SK-N-SH (cell line): ENCODE results near the gene PPAN. TPM values are rescaled to one million over a fixed set of nuclear protein-coding genes. Genes with fewer than 3 reads are reported as not detected.

Source experiments
- CTCF ChIA-PET: fragments of 300-600, 350-600 bp; formaldehyde crosslinking; extraction: SDS; loops from one replicate; lab custom pipeline; 2021; lab: Yijun Ruan, JAX
- POLR2A ChIA-PET: fragments of 350-600 bp; sonication (Branson Sonifier 250); formaldehyde crosslinking; extraction: SDS; loops from one replicate; lab custom pipeline; 2020; ENCODE audit warnings: antibody characterized with exemption, inconsistent platforms; lab: Yijun Ruan, JAX
- DNase-seq: peaks from one replicate; pipeline ENCODE4 v3.0.0; 2012
- H2AFZ ChIP-seq: fragments of 200-600 bp; sonication (generic); 2 replicates; pipeline ENCODE4 v1.8.1; 2016; ENCODE audit warnings: antibody characterized with exemption, mild to moderate bottlenecking, low read depth
- H3F3A ChIP-seq: fragments of 200-600 bp; sonication (generic); replicated peaks from 2 replicates; pipeline ENCODE3; 2016; ENCODE audit warnings: antibody characterized with exemption, mild to moderate bottlenecking; ENCODE audit not compliant: insufficient read depth
- H3K27ac ChIP-seq, 2 experiments: fragments of 200-500 bp in 1 of 2; fragments of 200-600 bp in 1 of 2; sonication (Bioruptor generic) in 1 of 2; sonication (generic), shearing (Covaris generic) in 1 of 2; 2 replicates each; pipeline versions ENCODE4 v1.5.1 to v1.6.1; 2014 to 2016; ENCODE audit warnings: low read depth in 2 of 2, inconsistent platforms in 1 of 2, low read length in 1 of 2, mild to moderate bottlenecking in 1 of 2, mixed read lengths in 1 of 2
- H3K27me3 ChIP-seq: fragments of 200-600 bp; sonication (generic), shearing (Covaris generic); 2 replicates; pipeline ENCODE4 v1.6.1; 2016; ENCODE audit warnings: mixed run types; ENCODE audit not compliant: insufficient read depth
- H3K36me3 ChIP-seq, 2 experiments: fragments of 200-500 bp in 1 of 2; fragments of 200-600 bp in 1 of 2; sonication (Bioruptor generic) in 1 of 2; sonication (generic) in 1 of 2; replicated peaks in 1 of 2; 2 replicates each; pipeline versions ENCODE3 to v1.5.1; 2014 to 2016; ENCODE audit warnings: low read length in 1 of 2, mild to moderate bottlenecking in 1 of 2; ENCODE audit not compliant: insufficient read depth in 2 of 2, control insufficient read depth in 1 of 2
- H3K4me1 ChIP-seq, 2 experiments: fragments of 200-500 bp in 1 of 2; fragments of 200-600 bp in 1 of 2; sonication (Bioruptor generic) in 1 of 2; sonication (generic), shearing (Covaris generic) in 1 of 2; 2 replicates each; pipeline versions ENCODE4 v1.5.1 to v1.6.1; 2014 to 2016; ENCODE audit warnings: low read depth in 1 of 2, low read length in 1 of 2, mixed run types in 1 of 2; ENCODE audit not compliant: insufficient read depth in 2 of 2, control insufficient read depth in 1 of 2
- H3K4me2 ChIP-seq: fragments of 200-600 bp; sonication (generic), shearing (Covaris generic); 2 replicates; pipeline ENCODE4 v1.6.1; 2017; ENCODE audit warnings: mixed run types
- H3K4me3 ChIP-seq, 2 experiments: fragments of 200-500 bp in 1 of 2; fragments of 200-600 bp in 1 of 2; sonication (Bioruptor generic) in 1 of 2; sonication (generic), shearing (Covaris generic) in 1 of 2; 2 replicates each; pipeline versions ENCODE4 v1.5.1 to v1.8.1; 2014 to 2016; ENCODE audit warnings: low read depth in 2 of 2, inconsistent platforms in 1 of 2, low read length in 1 of 2, mild to moderate bottlenecking in 1 of 2, mixed read lengths in 1 of 2, moderate library complexity in 1 of 2
- H3K79me2 ChIP-seq: fragments of 200-600 bp; sonication (generic); 2 replicates; pipeline ENCODE4 v1.8.1; 2017; ENCODE audit warnings: mild to moderate bottlenecking; ENCODE audit not compliant: insufficient read depth
- H3K9ac ChIP-seq: fragments of 200-600 bp; sonication (generic); 2 replicates; pipeline ENCODE4 v1.6.1; 2017; ENCODE audit warnings: mixed run types
- H3K9me2 ChIP-seq: fragments of 200-600 bp; sonication (generic); 2 replicates; pipeline ENCODE4 v1.6.1; 2017; ENCODE audit warnings: mixed run types
- H3K9me3 ChIP-seq: fragments of 200-600 bp; sonication (generic); 2 replicates; pipeline ENCODE4 v1.6.1; 2017; ENCODE audit warnings: mixed run types, mild to moderate bottlenecking, moderate library complexity
- H4K20me1 ChIP-seq: fragments of 200-600 bp; sonication (generic); 2 replicates; pipeline ENCODE4 v1.6.1; 2017; ENCODE audit warnings: mild to moderate bottlenecking, mixed run types; ENCODE audit not compliant: insufficient read depth
- CHD2 ChIP-seq: fragments of 150-350 bp; IDR thresholded peaks from 2 replicates; pipeline ENCODE4 v1.6.1; 2018; ENCODE audit warnings: low read length; ENCODE audit not compliant: partially characterized antibody
- ELF1 ChIP-seq: IDR thresholded peaks from 2 replicates; pipeline ENCODE4 v1.4.0; 2012
- FOSL2 ChIP-seq: IDR thresholded peaks from 2 replicates; pipeline ENCODE4 v1.4.0; 2012; ENCODE audit warnings: low read depth, mild to moderate bottlenecking, moderate library complexity, borderline replicate concordance
- GATA2 ChIP-seq: sonication (generic); formaldehyde crosslinking; IDR thresholded peaks from 2 replicates; pipeline ENCODE4 v1.5.0; 2020; ENCODE audit warnings: mild to moderate bottlenecking, missing genetic modification reagents
- JUND ChIP-seq: IDR thresholded peaks from 2 replicates; pipeline ENCODE4 v1.4.0; 2012
- MEF2A ChIP-seq: IDR thresholded peaks from 2 replicates; pipeline ENCODE4 v1.4.0; 2012; ENCODE audit warnings: low read depth, borderline replicate concordance
- MXI1 ChIP-seq: IDR thresholded peaks from 2 replicates; pipeline ENCODE4 v1.6.1; 2012; ENCODE audit warnings: mild to moderate bottlenecking, low read depth, low read length, improper control_type of control experiment
- NRF1 ChIP-seq: IDR thresholded peaks from 2 replicates; pipeline ENCODE4 v1.6.1; 2012; ENCODE audit warnings: low read depth, mild to moderate bottlenecking, low read length
- POLR2AphosphoS5 ChIP-seq: IDR thresholded peaks from 2 replicates; pipeline ENCODE4 v1.6.1; 2012; ENCODE audit warnings: low read depth, low read length
- RAD21 ChIP-seq: IDR thresholded peaks from 2 replicates; pipeline ENCODE4 v1.6.1; 2012; ENCODE audit warnings: mild to moderate bottlenecking, low read length
- RXRA ChIP-seq: IDR thresholded peaks from 2 replicates; pipeline ENCODE4 v1.4.0; 2012; ENCODE audit warnings: low read depth, mild to moderate bottlenecking, borderline replicate concordance
- TAF1 ChIP-seq: IDR thresholded peaks from 2 replicates; pipeline ENCODE4 v1.6.1; 2012; ENCODE audit warnings: low read depth, mild to moderate bottlenecking, low read length, moderate library complexity, borderline replicate concordance
- TCF12 ChIP-seq: IDR thresholded peaks from 2 replicates; pipeline ENCODE4 v1.4.0; 2012
- WGBS: methylation state at CpG from one replicate; pipeline ENCODE4 v1.1.6; 2017; ENCODE audit warnings: low lambda C conversion rate; 5-methylcytosine and 5-hydroxymethylcytosine counted together
- polyA plus RNA-seq, 3 experiments: library from polyadenylated mRNA; depleted of rRNA; stranded (reverse); fragments of >200 nt; gene quantifications; 2 replicates each; pipeline ENCODE4 v1.2.3, GENCODE V29; 2012
- TF ChIP-seq, protein P1 (sequence below): IDR thresholded peaks from 2 replicates; pipeline ENCODE4; 2012
- TF ChIP-seq, protein P2 (sequence below): fragments of 200-600 bp; sonication (generic); IDR thresholded peaks from 2 replicates; pipeline ENCODE4 v1.6.1; 2017; ENCODE audit warnings: antibody characterized with exemption, mild to moderate bottlenecking, moderate library complexity
- TF ChIP-seq, protein P3 (sequence below): IDR thresholded peaks from 2 replicates; pipeline ENCODE4 v1.4.0; 2012; ENCODE audit warnings: low read depth
- TF ChIP-seq, protein P4 (sequence below): IDR thresholded peaks from 2 replicates; pipeline ENCODE4 v1.4.0; 2012; ENCODE audit warnings: low read depth, borderline replicate concordance
- TF ChIP-seq, protein P5 (sequence below): fragments of 150-350 bp; IDR thresholded peaks from 2 replicates; pipeline ENCODE4 v1.6.1; 2017; ENCODE audit warnings: antibody characterized with exemption, low read length, low read depth, borderline replicate concordance

Gene PPAN
- polyA plus RNA-seq, 1 of the 3 experiments (the other 2 are of a cell fraction): 75.6 TPM

DNA sequence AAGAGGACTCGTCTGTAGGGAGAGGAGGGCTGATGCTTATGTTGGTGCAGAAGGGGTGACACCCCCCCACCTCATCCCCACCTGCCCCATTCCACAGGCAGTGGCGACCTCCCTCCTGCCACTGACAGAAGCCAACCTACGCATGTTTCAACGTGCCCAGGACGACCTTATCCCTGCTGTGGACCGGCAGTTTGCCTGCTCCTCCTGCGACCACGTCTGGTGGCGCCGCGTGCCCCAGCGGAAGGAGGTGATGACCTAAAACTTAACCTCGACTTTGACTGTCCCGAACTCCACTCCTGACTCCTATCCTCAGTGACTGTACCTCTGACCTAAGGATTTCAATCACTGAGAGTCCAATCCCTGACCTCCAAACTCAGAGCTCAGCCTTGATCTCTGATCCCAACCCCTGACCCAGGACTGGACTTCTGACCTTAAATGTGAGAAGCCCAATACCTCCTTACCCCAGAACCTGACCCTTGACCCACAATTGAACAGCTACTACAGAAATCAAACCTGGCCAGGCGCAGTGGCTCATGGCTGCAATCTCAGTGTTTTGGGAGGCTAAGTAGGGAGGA is 16.3 kb upstream of the PPAN start:
- Histone ChIP-seq H3K79me2 (no peaks in the 10 kb centered on the region; the same call in 1 of the 2 replicates), H3K27ac (no peak overlapping the region), H3K9me3 (no peaks in the 10 kb centered on the region), H3K4me2 (no peak overlapping the region), H3K27me3 (no peaks in the 10 kb centered on the region), H2AFZ (no peak overlapping the region), H4K20me1 (no peaks in the 10 kb centered on the region), H3K9ac (no peak overlapping the region), H3K4me3 (no peak overlapping the region), H3K9me2 (no peaks in the 10 kb centered on the region), H3K36me3 (peaks cover 0 to 5% of the 10 kb centered on the region in 2 experiments), H3K4me1 (peaks cover 0 to 7% of the 10 kb centered on the region in 2 experiments; a peak in 1 of 4 replicates), H3F3A (peaks cover 5% of the 10 kb centered on the region)
- CTCF ChIA-PET: no interaction called here
- WGBS: 95% methylated on average over 15 of the region's 15 CpGs
- DNase-seq: no peak
- POLR2A ChIA-PET: no interaction called here
- TF ChIP-seq MXI1: no peak
- TF ChIP-seq POLR2AphosphoS5: no peak
- no peak for TF ChIP-seq JUND
- no peak for TF ChIP-seq CHD2
- no peak for TF ChIP-seq NRF1
- TF ChIP-seq, protein P1, sequence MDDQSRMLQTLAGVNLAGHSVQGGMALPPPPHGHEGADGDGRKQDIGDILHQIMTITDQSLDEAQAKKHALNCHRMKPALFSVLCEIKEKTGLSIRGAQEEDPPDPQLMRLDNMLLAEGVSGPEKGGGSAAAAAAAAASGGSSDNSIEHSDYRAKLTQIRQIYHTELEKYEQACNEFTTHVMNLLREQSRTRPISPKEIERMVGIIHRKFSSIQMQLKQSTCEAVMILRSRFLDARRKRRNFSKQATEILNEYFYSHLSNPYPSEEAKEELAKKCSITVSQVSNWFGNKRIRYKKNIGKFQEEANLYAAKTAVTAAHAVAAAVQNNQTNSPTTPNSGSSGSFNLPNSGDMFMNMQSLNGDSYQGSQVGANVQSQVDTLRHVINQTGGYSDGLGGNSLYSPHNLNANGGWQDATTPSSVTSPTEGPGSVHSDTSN: no peak
- TF ChIP-seq, protein P2, sequence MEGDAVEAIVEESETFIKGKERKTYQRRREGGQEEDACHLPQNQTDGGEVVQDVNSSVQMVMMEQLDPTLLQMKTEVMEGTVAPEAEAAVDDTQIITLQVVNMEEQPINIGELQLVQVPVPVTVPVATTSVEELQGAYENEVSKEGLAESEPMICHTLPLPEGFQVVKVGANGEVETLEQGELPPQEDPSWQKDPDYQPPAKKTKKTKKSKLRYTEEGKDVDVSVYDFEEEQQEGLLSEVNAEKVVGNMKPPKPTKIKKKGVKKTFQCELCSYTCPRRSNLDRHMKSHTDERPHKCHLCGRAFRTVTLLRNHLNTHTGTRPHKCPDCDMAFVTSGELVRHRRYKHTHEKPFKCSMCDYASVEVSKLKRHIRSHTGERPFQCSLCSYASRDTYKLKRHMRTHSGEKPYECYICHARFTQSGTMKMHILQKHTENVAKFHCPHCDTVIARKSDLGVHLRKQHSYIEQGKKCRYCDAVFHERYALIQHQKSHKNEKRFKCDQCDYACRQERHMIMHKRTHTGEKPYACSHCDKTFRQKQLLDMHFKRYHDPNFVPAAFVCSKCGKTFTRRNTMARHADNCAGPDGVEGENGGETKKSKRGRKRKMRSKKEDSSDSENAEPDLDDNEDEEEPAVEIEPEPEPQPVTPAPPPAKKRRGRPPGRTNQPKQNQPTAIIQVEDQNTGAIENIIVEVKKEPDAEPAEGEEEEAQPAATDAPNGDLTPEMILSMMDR: no peak
- no peak for TF ChIP-seq RAD21
- no peak for TF ChIP-seq MEF2A
- no peak for TF ChIP-seq TAF1
- no peak for TF ChIP-seq RXRA
- TF ChIP-seq ELF1: no peak
- TF ChIP-seq, protein P3, sequence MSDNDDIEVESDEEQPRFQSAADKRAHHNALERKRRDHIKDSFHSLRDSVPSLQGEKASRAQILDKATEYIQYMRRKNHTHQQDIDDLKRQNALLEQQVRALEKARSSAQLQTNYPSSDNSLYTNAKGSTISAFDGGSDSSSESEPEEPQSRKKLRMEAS: no peak
- TF ChIP-seq GATA2 (CRISPR knock-in tag): no peak
- TF ChIP-seq TCF12: no peak
- TF ChIP-seq, protein P4, sequence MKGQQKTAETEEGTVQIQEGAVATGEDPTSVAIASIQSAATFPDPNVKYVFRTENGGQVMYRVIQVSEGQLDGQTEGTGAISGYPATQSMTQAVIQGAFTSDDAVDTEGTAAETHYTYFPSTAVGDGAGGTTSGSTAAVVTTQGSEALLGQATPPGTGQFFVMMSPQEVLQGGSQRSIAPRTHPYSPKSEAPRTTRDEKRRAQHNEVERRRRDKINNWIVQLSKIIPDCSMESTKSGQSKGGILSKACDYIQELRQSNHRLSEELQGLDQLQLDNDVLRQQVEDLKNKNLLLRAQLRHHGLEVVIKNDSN: no peak
- no peak for TF ChIP-seq FOSL2
- TF ChIP-seq, protein P5, sequence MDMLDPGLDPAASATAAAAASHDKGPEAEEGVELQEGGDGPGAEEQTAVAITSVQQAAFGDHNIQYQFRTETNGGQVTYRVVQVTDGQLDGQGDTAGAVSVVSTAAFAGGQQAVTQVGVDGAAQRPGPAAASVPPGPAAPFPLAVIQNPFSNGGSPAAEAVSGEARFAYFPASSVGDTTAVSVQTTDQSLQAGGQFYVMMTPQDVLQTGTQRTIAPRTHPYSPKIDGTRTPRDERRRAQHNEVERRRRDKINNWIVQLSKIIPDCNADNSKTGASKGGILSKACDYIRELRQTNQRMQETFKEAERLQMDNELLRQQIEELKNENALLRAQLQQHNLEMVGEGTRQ: no peak
